Stimulated activated CD4-positive, alpha-beta T cell treated with anti-CD3 and anti-CD28 coated beads, Interleukin-12 subunit alpha, Interleukin-12 subunit beta, amount 100 ng/mL, for 48 hours (primary cell): Measurements from ENCODE around the gene HEPN1.

Source experiments
- DNase-seq, 3 donors: peaks; one replicate each; pipeline ENCODE4 v3.0.0-alpha.2; 2020; ENCODE audit warnings: low read depth in 2 of 3, low spot score in 1 of 3

HEPN1 gene

GRCh38 chr11:124884869-124885479, 34.1 kb upstream of the HEPN1 start:
- no peak for DNase-seq

- no peak for DNase-seq
Observed at GRCh38 chr11:124886476-124886875, 32.6 kb upstream of the HEPN1 start.

- no peak for DNase-seq
Observed at GRCh38 chr11:124886978-124887666, 31.9 kb upstream of the HEPN1 start.

- DNase-seq: no peak
Observed at GRCh38 chr11:124887667-124888013, 31.4 kb upstream of the HEPN1 start.

GRCh38 chr11:124889191-124890091, 29.6 kb upstream of the HEPN1 start:
- DNase-seq: no peak

GRCh38 chr11:124890151-124890550, 28.9 kb upstream of the HEPN1 start:
- DNase-seq: no peak

- DNase-seq: no peak
Observed at GRCh38 chr11:124890683-124891372, 28.2 kb upstream of the HEPN1 start.

GRCh38 chr11:124891373-124891861, 27.6 kb upstream of the HEPN1 start:
- DNase-seq: no peak

GRCh38 chr11:124892146-124892545, 26.9 kb upstream of the HEPN1 start:
- DNase-seq: no peak

GRCh38 chr11:124892750-124893454, 26.1 kb upstream of the HEPN1 start:
- DNase-seq: no peak

- no peak for DNase-seq
Observed at GRCh38 chr11:124893781-124894401, 25.2 kb upstream of the HEPN1 start.

GRCh38 chr11:124894606-124895430, 24.2 kb upstream of the HEPN1 start:
- no peak for DNase-seq

- no peak for DNase-seq
Observed at GRCh38 chr11:124895471-124895971, 23.5 kb upstream of the HEPN1 start.

- DNase-seq: no peak
Observed at GRCh38 chr11:124896071-124896750, 22.8 kb upstream of the HEPN1 start.

GRCh38 chr11:124896821-124897391, 22.1 kb upstream of the HEPN1 start:
- DNase-seq: no peak

- DNase-seq: no peak
Observed at GRCh38 chr11:124897674-124898262, 21.3 kb upstream of the HEPN1 start, which contains the start of gene ROBO4. ROBO4 (minus strand) TSS chr11:124897865; CDS start chr11:124897795, 70 bp downstream.

- DNase-seq: no peak
Observed at GRCh38 chr11:124898263-124898680, 20.8 kb upstream of the HEPN1 start.

- no peak for DNase-seq
Observed at GRCh38 chr11:124898711-124899110, 20.3 kb upstream of the HEPN1 start.
